ENCODE results near the gene LIMD2. TPM values are rescaled to one million over a fixed set of nuclear protein-coding genes. Genes with fewer than 3 reads are reported as not detected.

LIMD2 gene
- total and polyA plus RNA-seq, 2 of the 4 experiments (the other 2 are of a cell fraction): 4.5 to 21.7 TPM

GRCh38 chr17:63675231-63675606 lies 24.7 kb downstream of the LIMD2 start:
- Histone ChIP-seq H4K20me1 (ENCODE audit: insufficient read depth, low read length) (peaks cover 3% of the 10 kb centered on the region; the same call in 1 of the 2 replicates), H2BK20ac (ENCODE audit: low read depth, low read length) (no peak overlapping the region), H4K8ac (ENCODE audit: low read depth in 2 of 2, low read length in 2 of 2) (peak overlapping the region in 1 of 2 experiments; percentile 55; a peak in 1 of 4 replicates), H3K4me2 (ENCODE audit: low read depth, low read length) (peak overlapping the region; percentile 5; the same call in 1 of the 2 replicates), H2AK5ac (ENCODE audit: low read depth, low read length) (no peak overlapping the region; the same call in 1 of the 2 replicates), H4K5ac (ENCODE audit: low read depth, low read length) (peak overlapping the region; percentile 10; the same call in 1 of the 2 replicates), H3K9me3 (ENCODE audit: control insufficient read depth, insufficient read depth, low read length) (no peaks in the 10 kb centered on the region), H3K18ac (ENCODE audit: low read depth, low read length) (no peak overlapping the region), H3K9ac (ENCODE audit: low read depth, low read length) (no peak overlapping the region), H2BK15ac (ENCODE audit: low read depth, low read length) (no peak overlapping the region), H3K4me3 (ENCODE audit: insufficient read depth, low read depth, low read length) (no peak overlapping the region), H3K23ac (ENCODE audit: low read depth, low read length) (no peak overlapping the region), H2BK5ac (ENCODE audit: low read depth, low read length, poor library complexity, severe bottlenecking) (no peak overlapping the region), H3K4me1 (ENCODE audit: control insufficient read depth, insufficient read depth, low read length) (peaks cover 10% of the 10 kb centered on the region), H3K27ac (ENCODE audit: insufficient read depth, low read length) (no peak overlapping the region), H3K4ac (ENCODE audit: low read depth, low read length) (no peak overlapping the region), H3K36me3 (ENCODE audit: control insufficient read depth, insufficient read depth, low read length) (peaks cover 4% of the 10 kb centered on the region), H3K79me1 (ENCODE audit: low read depth in 1 of 2, low read length in 2 of 2) (peaks cover 0 to 3% of the 10 kb centered on the region in 2 experiments; a peak in 1 of 4 replicates), H4K91ac (ENCODE audit: insufficient read depth, low read depth, low read length) (no peak overlapping the region), H3K56ac (ENCODE audit: extremely low read depth, insufficient read depth, low read length) (no peak overlapping the region), H3K27me3 (ENCODE audit: control insufficient read depth, insufficient read depth, low read length) (no peaks in the 10 kb centered on the region), H3K14ac (replicated peaks; ENCODE audit: low read depth, low read length) (no peak overlapping the region; the same call in 1 of the 2 replicates), H2AFZ (replicated peaks; ENCODE audit: low read length, poor library complexity) (peak overlapping the region; percentile 29), H3K9me1 (ENCODE audit: insufficient read depth, low read length) (0 out of 2 replicates have a peak, but pooled peaks cover 9% of the 10 kb centered on the region), H2AK9ac (replicated peaks; ENCODE audit: low read depth, low read length, poor library complexity) (peak overlapping the region; percentile 65), H2BK120ac (ENCODE audit: low read depth, low read length) (no peak overlapping the region)
- DNase-seq (no peak), ATAC-seq (ENCODE audit: low read depth) (peak; percentile 63)
- no TSS peak for BruUV-seq (replicated peaks)
- CTCF ChIA-PET: no interaction called here
- intact Hi-C loops (cut with micrococcal nuclease): loop anchor here (5.0 kb wide), 1 partner anchor 48 kb away; no protein-coding TSS in a partner anchor
- in situ Hi-C loops (cut with MboI; ENCODE audit: low sequenced_read_pairs): no loop called here
- POLR2A ChIA-PET (ENCODE audit: unreplicated experiment): no interaction called here
- dilution Hi-C loops (cut with HindIII; ENCODE audit: low sequenced_read_pairs, unreplicated experiment): no loop called here
- TF ChIP-seq ELK1 (IDR thresholded peaks at IDR 0.05; ENCODE audit: borderline replicate concordance, low read depth, low read length): no peak
- TF ChIP-seq MAZ (IDR thresholded peaks at IDR 0.05; ENCODE audit: borderline replicate concordance, low read depth, low read length): no peak
- TF ChIP-seq BHLHE40 (IDR thresholded peaks at IDR 0.05; ENCODE audit: low read depth, low read length): no peak
- TF ChIP-seq RAD21 (IDR thresholded peaks at IDR 0.05; ENCODE audit: low read length): no peak
- no peak for TF ChIP-seq RCOR1 (IDR thresholded peaks at IDR 0.05; ENCODE audit: insufficient replicate concordance, low read length)
- no peak for TF ChIP-seq NFE2L2 (IDR thresholded peaks at IDR 0.05; ENCODE audit: low read depth, low read length)
- no peak for TF ChIP-seq CEBPB (IDR thresholded peaks at IDR 0.05; ENCODE audit: low read depth, low read length)
- TF ChIP-seq USF2 (IDR thresholded peaks at IDR 0.05; ENCODE audit: low read depth, low read length): no peak
- no peak for TF ChIP-seq FOS (IDR thresholded peaks at IDR 0.05; ENCODE audit: low read depth, low read length)
- TF ChIP-seq MXI1 (IDR thresholded peaks at IDR 0.05; ENCODE audit: borderline replicate concordance, low read depth, low read length): no peak
- no peak for TF ChIP-seq CTCF (conservative IDR thresholded peaks at IDR 0.05; ENCODE audit: low read depth, low read length)
- no CpG with 5 or more reads among the region's 4 CpGs for WGBS, 2 experiments (ENCODE audit: extremely low coverage in 2 of 2, insufficient read length in 1 of 2)
